Stimulated activated CD4-positive, alpha-beta T cell treated with anti-CD3 and anti-CD28 coated beads, TNF-alpha, amount 100 ng/mL, for 1 hour (primary cell): ENCODE results near the gene LAMA3.

ENCODE experiments used
- DNase-seq, 3 donors: peaks; one replicate each; pipeline ENCODE4 v3.0.0-alpha.2; 2020; ENCODE audit warnings: low read depth in 3 of 3, low spot score in 1 of 3

The LAMA3 gene

DNA sequence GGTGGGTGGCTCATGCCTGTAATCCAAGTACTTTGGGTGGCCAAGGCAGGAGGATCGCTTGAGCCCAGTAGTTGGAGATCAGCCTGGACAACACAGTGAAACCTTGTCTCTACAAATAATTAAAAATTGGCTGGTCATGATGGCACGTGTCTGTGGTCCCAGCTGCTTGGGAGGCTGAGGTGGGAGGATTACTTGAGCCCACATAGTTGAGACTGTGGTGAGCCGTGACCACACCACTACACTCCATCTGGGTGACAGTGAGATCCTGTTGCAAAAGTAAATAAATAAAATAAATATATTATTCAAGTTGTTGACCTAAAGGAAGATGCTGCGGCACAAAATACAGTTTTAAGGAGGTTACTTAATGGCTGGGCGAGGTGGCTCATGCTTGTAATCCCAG is 72.7 kb downstream of the LAMA3 start:
- DNase-seq = no peak

DNA sequence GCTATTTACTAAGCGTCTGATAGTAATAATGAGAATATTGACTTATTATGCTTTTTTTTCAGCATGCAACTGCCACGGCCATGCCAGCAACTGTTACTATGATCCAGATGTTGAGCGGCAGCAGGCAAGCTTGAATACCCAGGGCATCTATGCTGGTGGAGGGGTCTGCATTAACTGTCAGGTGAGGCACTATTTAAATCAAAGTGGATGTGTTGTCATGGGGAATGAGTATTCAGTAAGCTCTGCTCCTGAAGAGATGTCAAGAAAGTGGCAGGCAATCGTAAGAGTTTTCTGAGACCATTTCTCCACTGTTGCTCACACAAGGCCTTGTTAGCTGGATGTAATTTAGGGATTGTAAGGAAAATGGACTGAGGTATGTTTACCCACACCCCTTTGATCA is 74.1 kb downstream of the LAMA3 start:
- DNase-seq = no peak

DNA sequence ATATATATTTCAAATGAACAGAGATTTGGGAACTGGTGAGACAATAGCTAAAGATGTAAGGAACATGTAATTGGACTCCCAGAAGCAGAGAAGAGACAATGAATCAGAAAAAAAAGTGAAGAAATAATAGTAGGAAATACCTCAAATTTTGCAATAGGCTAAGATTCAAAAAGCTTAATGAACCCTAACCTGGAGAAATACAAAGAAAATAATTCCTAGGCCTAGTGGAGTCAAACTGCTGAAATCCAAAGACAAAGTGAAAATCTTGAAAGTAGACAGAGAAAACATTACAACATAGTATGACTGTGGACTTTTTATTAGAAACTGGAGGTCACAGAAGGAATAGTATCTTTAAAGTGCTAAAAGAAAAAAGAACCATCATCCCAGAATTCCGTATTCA is 76.7 kb downstream of the LAMA3 start:
- DNase-seq = no peak

DNA sequence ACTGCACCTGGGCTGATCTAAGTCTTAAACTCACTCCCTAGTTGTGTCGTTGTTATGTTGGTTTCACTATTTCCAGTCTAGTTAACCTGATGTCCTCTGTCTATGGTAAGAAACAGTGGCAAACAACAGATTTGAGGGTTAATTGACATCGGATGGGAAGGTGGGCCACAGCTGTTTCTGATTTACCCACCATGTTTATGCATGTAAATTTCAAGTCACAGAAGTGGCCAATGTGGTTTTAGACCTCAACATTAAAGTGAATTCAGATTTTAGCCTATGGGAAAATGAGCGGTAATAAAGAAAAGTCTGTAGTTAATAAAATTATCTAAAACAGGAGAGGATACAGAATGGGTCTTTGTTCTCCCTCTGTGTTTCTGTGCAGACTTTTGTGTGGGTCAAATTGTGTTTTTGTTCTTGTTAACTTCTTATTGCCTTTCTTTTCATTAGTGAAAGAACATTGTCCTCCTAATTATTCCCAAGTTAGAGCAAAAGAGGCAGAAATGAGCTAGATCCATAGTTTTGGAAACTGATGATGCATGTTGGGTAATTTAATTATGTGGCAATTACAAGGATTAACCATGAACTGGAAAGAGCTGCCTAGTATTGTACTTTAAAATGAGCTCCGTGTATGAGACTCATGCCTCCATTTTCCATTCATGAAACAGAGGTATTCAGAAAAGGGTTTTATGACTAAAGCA is 83.2 kb downstream of the LAMA3 start:
- no peak for DNase-seq

DNA sequence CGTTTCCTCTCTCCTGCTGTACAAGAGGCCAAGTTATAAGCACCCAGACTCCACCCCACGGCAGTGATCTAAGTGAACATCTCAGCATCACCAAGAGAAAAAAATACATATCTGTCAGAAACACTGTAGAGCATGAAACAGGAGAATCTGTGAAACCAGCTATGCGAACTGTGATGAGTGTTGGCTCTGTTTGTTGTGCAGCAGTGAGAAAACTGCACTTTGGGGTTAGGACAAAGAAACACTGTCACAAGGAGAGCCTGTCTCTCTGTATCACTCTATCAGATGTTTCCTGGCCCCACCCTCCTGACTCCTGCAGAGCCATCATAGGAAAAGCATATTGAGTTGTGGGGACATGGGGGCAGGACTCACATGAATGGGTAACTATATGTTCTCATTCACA is 87.1 kb downstream of the LAMA3 start:
- no peak for DNase-seq

DNA sequence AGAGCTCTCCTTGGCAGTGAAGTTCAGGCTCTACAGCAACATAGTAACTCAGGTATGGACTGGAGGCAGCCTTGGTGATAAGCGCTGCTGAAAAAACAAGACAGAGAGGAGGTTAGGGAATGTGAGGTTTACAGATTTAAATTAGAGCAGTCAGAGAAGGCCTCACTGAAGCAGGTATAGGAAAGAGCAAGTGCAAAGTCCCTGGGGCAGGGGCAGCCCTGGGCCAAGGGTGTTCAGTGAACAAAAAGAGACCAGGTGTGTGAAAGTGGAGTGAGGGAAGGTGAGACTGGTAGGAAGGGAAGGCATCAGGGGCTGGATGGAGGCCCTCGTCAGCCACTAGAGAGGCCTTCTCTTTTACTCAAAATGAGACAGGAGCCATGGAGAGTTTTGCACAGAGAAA is 89.6 kb downstream of the LAMA3 start:
- no peak for DNase-seq

GRCh38 chr18:23779696-23780303 is 90.5 kb downstream of the LAMA3 start:
- no peak for DNase-seq

GRCh38 chr18:23784832-23785245 is 95.6 kb downstream of the LAMA3 start:
- no peak for DNase-seq

DNA sequence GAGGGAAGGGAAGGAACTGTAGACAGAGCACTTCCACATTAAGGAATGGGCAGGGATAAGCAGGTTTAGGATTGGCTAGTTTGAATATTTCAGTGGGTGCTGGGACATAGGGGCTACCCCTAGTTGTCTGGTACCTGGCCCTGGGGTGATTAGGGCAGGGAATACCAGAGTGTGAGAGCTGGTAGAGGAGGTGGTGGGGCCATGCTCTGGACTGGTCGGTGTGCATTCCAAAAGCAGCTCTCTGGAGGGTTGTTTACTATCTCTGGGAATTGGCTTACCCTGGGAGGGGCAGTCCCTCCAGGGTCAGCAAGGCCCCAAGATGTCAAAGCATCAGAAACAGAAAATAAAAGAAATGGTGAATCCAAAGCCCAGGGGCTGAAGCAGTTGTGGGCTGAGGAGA is 103.8 kb downstream of the LAMA3 start:
- DNase-seq = no peak

- DNase-seq = no peak
Observed at GRCh38 chr18:23793985-23794867, 105.0 kb downstream of the LAMA3 start.

GRCh38 chr18:23798249-23798648 is 109.0 kb downstream of the LAMA3 start:
- no peak for DNase-seq

GRCh38 chr18:23798824-23799223 is 109.6 kb downstream of the LAMA3 start:
- no peak for DNase-seq

DNA sequence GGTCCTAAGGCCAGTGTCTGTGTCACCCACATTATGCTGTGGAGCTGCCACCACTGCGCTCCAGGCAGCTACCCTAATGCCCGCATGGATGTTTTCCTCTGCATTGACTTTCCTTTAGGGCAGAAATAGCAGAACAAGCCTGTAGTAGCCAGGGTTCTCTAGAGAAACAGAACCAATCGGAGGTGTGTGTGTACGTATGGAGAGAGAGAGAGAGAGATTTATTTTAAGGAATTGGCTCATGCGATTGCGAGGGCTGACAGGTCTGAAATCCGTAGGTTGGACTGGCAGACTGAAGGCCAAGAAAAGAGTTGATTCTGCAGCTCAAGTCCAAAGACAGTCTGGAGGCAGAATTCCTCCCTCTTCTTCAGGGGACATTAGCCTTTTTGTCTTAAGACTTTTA is 110.3 kb downstream of the LAMA3 start:
- DNase-seq = no peak

GRCh38 chr18:23800902-23801301 is 111.6 kb downstream of the LAMA3 start:
- DNase-seq = no peak

DNA sequence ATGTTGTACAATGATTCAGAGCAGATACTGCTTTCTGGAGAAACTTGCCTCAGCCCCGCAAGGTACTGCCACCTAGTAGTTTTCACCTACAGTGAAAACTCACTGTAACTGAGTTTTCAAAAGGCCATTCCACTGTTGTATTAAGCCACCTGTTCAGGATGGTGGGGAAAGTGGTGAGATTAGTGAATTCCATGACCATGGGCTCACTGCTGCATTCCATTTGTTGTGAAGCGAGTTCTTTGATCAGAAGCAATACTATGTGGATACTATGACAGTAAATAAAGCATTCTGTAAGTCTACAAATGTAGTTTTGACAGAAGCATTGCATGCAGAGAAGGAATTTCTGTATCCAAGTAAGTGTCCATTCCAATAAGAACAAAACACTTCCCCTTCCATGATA is 113.6 kb downstream of the LAMA3 start:
- no peak for DNase-seq

DNA sequence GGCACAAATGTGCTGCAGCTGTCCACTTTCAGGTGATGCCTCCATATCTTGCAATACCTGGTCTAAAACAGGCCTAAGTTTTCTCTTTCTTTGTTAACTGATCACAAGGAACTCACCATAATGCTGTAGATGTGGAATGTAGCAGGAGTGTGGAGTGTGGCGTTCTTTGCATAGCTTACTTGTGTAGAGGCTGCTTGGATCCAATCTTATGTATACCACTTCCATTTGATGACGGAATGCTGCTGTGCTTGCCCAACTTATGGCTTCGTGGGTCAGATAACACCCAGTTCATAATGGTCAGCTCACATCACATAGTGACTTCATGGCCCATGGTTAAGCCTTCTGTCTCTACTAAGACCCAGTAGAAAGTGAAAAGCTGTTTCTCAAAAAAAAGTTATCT is 114.5 kb downstream of the LAMA3 start:
- DNase-seq = no peak

DNA sequence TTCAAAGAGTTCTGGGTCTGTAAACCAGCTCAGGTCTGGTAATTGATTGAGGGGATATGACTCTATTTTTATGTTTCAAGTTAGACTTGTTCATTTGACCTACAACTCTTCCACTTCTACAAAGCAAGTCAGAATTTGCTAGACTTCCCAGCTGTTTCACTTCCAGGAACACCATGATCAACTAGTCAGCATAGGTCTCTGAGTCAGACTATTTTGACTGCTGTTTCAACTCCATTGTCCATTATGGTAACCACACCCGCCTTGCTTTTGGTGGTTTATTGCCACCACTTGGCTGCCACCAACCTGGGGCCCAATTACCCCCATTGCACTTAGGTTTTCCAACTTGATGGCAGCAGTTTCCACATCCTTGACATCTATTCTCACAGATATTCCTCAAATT is 116.6 kb downstream of the LAMA3 start:
- no peak for DNase-seq

GRCh38 chr18:23809415-23809814 is 120.2 kb downstream of the LAMA3 start:
- no peak for DNase-seq

GRCh38 chr18:23810396-23810795 is 121.1 kb downstream of the LAMA3 start:
- no peak for DNase-seq

- DNase-seq = no peak
Observed at GRCh38 chr18:23811176-23811575, 121.9 kb downstream of the LAMA3 start.

GRCh38 chr18:23812546-23813440 is 123.5 kb downstream of the LAMA3 start:
- DNase-seq = no peak
